ENCODE measurements around the gene SIGLEC10. TPM values are rescaled to one million over a fixed set of nuclear protein-coding genes. Genes with fewer than 3 reads are reported as not detected.

SIGLEC10 gene
- total and polyA plus RNA-seq, 9 of the 15 experiments (the other 6 are each of a cell fraction or from before 2014, with no cell fraction given): 0.10 to 1.8 (median 0.82) TPM

GRCh38 chr19:51366389-51367254 is 50.8 kb downstream of the SIGLEC10 start (continued):
- 0 out of 2 replicates have a peak, but pooled peaks have one; percentile 15 for TF ChIP-seq ZFP91 (CRISPR knock-in tag; IDR thresholded peaks at IDR 0.05)
- TF ChIP-seq SIRT6 (IDR thresholded peaks at IDR 0.05; ENCODE audit: low read depth, low read length): no peak
- TF ChIP-seq SRSF7 (optimal IDR thresholded peaks at IDR 0.05; ENCODE audit: low read depth, low read length): no peak
- no peak for TF ChIP-seq CBX3 (IDR thresholded peaks at IDR 0.05; ENCODE audit: borderline replicate concordance in 1 of 2, low read length in 2 of 2)
- no peak for TF ChIP-seq ZSCAN32 (CRISPR knock-in tag; IDR thresholded peaks at IDR 0.05)
- TF ChIP-seq, protein P1, sequence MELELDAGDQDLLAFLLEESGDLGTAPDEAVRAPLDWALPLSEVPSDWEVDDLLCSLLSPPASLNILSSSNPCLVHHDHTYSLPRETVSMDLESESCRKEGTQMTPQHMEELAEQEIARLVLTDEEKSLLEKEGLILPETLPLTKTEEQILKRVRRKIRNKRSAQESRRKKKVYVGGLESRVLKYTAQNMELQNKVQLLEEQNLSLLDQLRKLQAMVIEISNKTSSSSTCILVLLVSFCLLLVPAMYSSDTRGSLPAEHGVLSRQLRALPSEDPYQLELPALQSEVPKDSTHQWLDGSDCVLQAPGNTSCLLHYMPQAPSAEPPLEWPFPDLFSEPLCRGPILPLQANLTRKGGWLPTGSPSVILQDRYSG (tag; conservative IDR thresholded peaks at IDR 0.05; ENCODE audit: low read depth): no peak
- TF ChIP-seq, protein P2, sequence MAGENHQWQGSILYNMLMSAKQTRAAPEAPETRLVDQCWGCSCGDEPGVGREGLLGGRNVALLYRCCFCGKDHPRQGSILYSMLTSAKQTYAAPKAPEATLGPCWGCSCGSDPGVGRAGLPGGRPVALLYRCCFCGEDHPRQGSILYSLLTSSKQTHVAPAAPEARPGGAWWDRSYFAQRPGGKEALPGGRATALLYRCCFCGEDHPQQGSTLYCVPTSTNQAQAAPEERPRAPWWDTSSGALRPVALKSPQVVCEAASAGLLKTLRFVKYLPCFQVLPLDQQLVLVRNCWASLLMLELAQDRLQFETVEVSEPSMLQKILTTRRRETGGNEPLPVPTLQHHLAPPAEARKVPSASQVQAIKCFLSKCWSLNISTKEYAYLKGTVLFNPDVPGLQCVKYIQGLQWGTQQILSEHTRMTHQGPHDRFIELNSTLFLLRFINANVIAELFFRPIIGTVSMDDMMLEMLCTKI (IDR thresholded peaks at IDR 0.05; ENCODE audit: partially characterized antibody): no peak
- no peak for TF ChIP-seq POLR2AphosphoS2 (IDR thresholded peaks at IDR 0.05; ENCODE audit: low read length)
- no peak for TF ChIP-seq SIN3B (IDR thresholded peaks at IDR 0.05; ENCODE audit: low read depth)
- TF ChIP-seq IFI16 (CRISPR knock-in tag; IDR thresholded peaks at IDR 0.05): no peak
- TF ChIP-seq MEIS2 (IDR thresholded peaks at IDR 0.05; ENCODE audit: partially characterized antibody): peak; percentile 43
- no peak for TF ChIP-seq ZNF280A (IDR thresholded peaks at IDR 0.05; ENCODE audit: low read depth, partially characterized antibody)
- TF ChIP-seq, protein P3, sequence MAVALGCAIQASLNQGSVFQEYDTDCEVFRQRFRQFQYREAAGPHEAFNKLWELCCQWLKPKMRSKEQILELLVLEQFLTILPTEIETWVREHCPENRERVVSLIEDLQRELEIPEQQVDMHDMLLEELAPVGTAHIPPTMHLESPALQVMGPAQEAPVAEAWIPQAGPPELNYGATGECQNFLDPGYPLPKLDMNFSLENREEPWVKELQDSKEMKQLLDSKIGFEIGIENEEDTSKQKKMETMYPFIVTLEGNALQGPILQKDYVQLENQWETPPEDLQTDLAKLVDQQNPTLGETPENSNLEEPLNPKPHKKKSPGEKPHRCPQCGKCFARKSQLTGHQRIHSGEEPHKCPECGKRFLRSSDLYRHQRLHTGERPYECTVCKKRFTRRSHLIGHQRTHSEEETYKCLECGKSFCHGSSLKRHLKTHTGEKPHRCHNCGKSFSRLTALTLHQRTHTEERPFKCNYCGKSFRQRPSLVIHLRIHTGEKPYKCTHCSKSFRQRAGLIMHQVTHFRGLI (CRISPR knock-in tag; IDR thresholded peaks at IDR 0.05): no peak
- no peak for TF ChIP-seq ZBTB17 (CRISPR knock-in tag; IDR thresholded peaks at IDR 0.05)
- TF ChIP-seq E2F5 (CRISPR knock-in tag; IDR thresholded peaks at IDR 0.05): 0 out of 2 replicates have a peak, but pooled peaks have one; percentile 49
- TF ChIP-seq, protein P4, sequence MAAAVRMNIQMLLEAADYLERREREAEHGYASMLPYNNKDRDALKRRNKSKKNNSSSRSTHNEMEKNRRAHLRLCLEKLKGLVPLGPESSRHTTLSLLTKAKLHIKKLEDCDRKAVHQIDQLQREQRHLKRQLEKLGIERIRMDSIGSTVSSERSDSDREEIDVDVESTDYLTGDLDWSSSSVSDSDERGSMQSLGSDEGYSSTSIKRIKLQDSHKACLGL (CRISPR knock-in tag; IDR thresholded peaks at IDR 0.05; ENCODE audit: borderline replicate concordance, poor library complexity, severe bottlenecking): no peak

All from K562 (cell line).